ENCODE data around the gene F2R.
"Not testable (repeated sequence)": the region's sequence is repeated elsewhere in the genome, so short reads cannot be mapped to it uniquely, and the experiment has no call there.

The F2R gene

GRCh38 chr5:76771705-76772405 is 55.9 kb downstream of the F2R start:
- no peak for TF ChIP-seq POLR2A (IDR thresholded peaks at IDR 0.05; ENCODE audit: low read depth, low read length)
- FAIRE-seq (no peak), DNase-seq (ENCODE audit: insufficient read length, low spot score) (no peak)

GRCh38 chr5:76775921-76776320 is 60.0 kb downstream of the F2R start:
- DNase-seq (ENCODE audit: insufficient read length, low spot score) (no peak), FAIRE-seq (no peak)
- no peak for TF ChIP-seq POLR2A (IDR thresholded peaks at IDR 0.05; ENCODE audit: low read depth, low read length)

- DNase-seq (ENCODE audit: insufficient read length, low spot score) = no peak
- FAIRE-seq = no peak
- TF ChIP-seq POLR2A (IDR thresholded peaks at IDR 0.05; ENCODE audit: low read depth, low read length) = no peak
Measured at GRCh38 chr5:76776391-76776790, 60.5 kb downstream of the F2R start.

GRCh38 chr5:76780616-76781015 is 64.7 kb downstream of the F2R start:
- not testable (repeated sequence) for FAIRE-seq; DNase-seq (ENCODE audit: insufficient read length, low spot score)

GRCh38 chr5:76781775-76782174 is 65.8 kb downstream of the F2R start:
- no peak for FAIRE-seq
- TF ChIP-seq POLR2A (IDR thresholded peaks at IDR 0.05; ENCODE audit: low read depth, low read length) = no peak
- no peak for DNase-seq (ENCODE audit: insufficient read length, low spot score)

- no peak for TF ChIP-seq POLR2A (IDR thresholded peaks at IDR 0.05; ENCODE audit: low read depth, low read length)
- FAIRE-seq (no peak), DNase-seq (ENCODE audit: insufficient read length, low spot score) (no peak)
Measured at GRCh38 chr5:76782444-76782843, 66.5 kb downstream of the F2R start.
